GM18517 (cell line): ENCODE measurements around the gene TP53.
"Not testable (repeated sequence)": the region's sequence is repeated elsewhere in the genome, so short reads cannot be mapped to it uniquely, and the experiment has no call there.

ENCODE experiments used
- ATAC-seq: cut with Tn5 transposase; IDR thresholded peaks from one replicate; pipeline ENCODE4 v1.9.1; 2021; ENCODE audit warnings: mild to moderate bottlenecking, moderate library complexity; ENCODE audit not compliant: unreplicated experiment

Gene TP53

GRCh38 chr17:7632492-7632894 lies 54.8 kb downstream of the TP53 start:
- no peak for ATAC-seq

GRCh38 chr17:7631398-7632380 lies 55.6 kb downstream of the TP53 start:
- ATAC-seq: no peak

- ATAC-seq: no peak
Measured at GRCh38 chr17:7629939-7630571, 57.2 kb downstream of the TP53 start, which contains the start of gene SHBG. Gene SHBG (plus strand): TSS chr17:7630135. CDS start chr17:7630173, 38 bp downstream.

GRCh38 chr17:7627250-7628121 lies 59.8 kb downstream of the TP53 start, which contains the start of gene SAT2:
Gene SAT2 (minus strand): TSS chr17:7627821. CDS start chr17:7627635, 186 bp downstream.
- peak; percentile 63 for ATAC-seq

GRCh38 chr17:7626956-7627249 lies 60.4 kb downstream of the TP53 start:
- no peak for ATAC-seq

GRCh38 chr17:7626307-7626706 lies 61.0 kb downstream of the TP53 start:
- ATAC-seq: no peak

- ATAC-seq: not testable (repeated sequence)
Measured at GRCh38 chr17:7625749-7626148, 61.5 kb downstream of the TP53 start.

GRCh38 chr17:7623661-7624060 lies 63.6 kb downstream of the TP53 start:
- ATAC-seq: no peak

- ATAC-seq: no peak
Measured at GRCh38 chr17:7620835-7621234, 66.5 kb downstream of the TP53 start.

- ATAC-seq: no peak
Measured at GRCh38 chr17:7618608-7619007, 68.7 kb downstream of the TP53 start.
